ENCODE measurements around the gene CADM2.

DNA sequence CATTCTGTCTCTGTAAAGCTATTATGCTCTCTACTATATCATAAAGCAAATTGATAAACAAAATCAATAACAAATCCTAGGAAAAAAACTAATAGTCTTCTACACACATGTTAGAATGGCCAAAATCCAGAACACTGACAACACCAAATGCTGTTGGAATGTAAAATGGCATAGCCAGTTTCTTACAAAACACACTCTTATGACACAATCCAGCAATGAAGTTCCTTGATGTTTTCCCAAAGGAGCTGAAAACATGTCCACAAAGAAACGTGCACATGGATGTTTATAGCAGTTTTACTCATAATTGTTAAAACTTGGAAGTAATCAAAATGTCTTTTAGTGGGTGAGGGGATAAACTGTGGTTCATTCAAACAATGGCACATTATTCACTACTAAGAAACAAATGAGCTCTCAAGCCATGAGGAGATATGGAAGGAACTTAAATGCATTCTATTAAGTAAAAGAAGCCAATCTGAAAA, 32.7 kb downstream of the CADM2 start:
- no peak for TF ChIP-seq POLR2A (IDR thresholded peaks at IDR 0.05)
- TF ChIP-seq, protein P1, sequence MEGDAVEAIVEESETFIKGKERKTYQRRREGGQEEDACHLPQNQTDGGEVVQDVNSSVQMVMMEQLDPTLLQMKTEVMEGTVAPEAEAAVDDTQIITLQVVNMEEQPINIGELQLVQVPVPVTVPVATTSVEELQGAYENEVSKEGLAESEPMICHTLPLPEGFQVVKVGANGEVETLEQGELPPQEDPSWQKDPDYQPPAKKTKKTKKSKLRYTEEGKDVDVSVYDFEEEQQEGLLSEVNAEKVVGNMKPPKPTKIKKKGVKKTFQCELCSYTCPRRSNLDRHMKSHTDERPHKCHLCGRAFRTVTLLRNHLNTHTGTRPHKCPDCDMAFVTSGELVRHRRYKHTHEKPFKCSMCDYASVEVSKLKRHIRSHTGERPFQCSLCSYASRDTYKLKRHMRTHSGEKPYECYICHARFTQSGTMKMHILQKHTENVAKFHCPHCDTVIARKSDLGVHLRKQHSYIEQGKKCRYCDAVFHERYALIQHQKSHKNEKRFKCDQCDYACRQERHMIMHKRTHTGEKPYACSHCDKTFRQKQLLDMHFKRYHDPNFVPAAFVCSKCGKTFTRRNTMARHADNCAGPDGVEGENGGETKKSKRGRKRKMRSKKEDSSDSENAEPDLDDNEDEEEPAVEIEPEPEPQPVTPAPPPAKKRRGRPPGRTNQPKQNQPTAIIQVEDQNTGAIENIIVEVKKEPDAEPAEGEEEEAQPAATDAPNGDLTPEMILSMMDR (IDR thresholded peaks at IDR 0.05) = no peak

All from adrenal gland (tissue), 5 donors.